Measurements from ENCODE around the gene TOMM40L. TPM values are rescaled to one million over a fixed set of nuclear protein-coding genes. Genes with fewer than 3 reads are reported as not detected.

TOMM40L gene
- total and polyA plus RNA-seq, 8 donors: 9.2 to 15.6 (median 11.1) TPM

- Histone ChIP-seq H3K4me1 (peaks cover 15 to 85% of the 10 kb centered on the region in 2 donors), H3K27me3 (no peaks in the 10 kb centered on the region), H3K36me3 (peaks cover 4 to 69% of the 10 kb centered on the region in 2 donors), H3K27ac (peak overlapping the region; percentile 15 to 44), H3K4me3 (no peak overlapping the region), H3K9me3 (no peaks in the 10 kb centered on the region)
- intact Hi-C loops (cut with DNase I): no loop called here
- ATAC-seq (no peak), DNase-seq (no peak)
- no peak for TF ChIP-seq CTCF (IDR thresholded peaks at IDR 0.05)
Observed at GRCh38 chr1:161206411-161207140, 19.3 kb upstream of the TOMM40L start.

- intact Hi-C loops (cut with DNase I): no loop called here
- no peaks in the 10 kb centered on the region for H3K27me3 ChIP-seq
- no peaks in the 10 kb centered on the region for H3K9me3 ChIP-seq
- DNase-seq: no peak
- H3K4me1 ChIP-seq: peaks cover 12 to 82% of the 10 kb centered on the region in 2 donors
- no peak for TF ChIP-seq CTCF (IDR thresholded peaks at IDR 0.05)
- H3K36me3 ChIP-seq: peaks cover 4 to 75% of the 10 kb centered on the region in 2 donors
- H3K4me3 ChIP-seq: no peak overlapping the region
- ATAC-seq: peak; percentile 11
- peak overlapping the region; percentile 15 to 44 for H3K27ac ChIP-seq
Observed at GRCh38 chr1:161207173-161207572, 18.7 kb upstream of the TOMM40L start.

GRCh38 chr1:161209790-161210409 is 16.0 kb upstream of the TOMM40L start:
- Histone ChIP-seq H3K4me3 (no peak overlapping the region), H3K27ac (peak overlapping the region in 1 of 2 donors; percentile 19), H3K27me3 (no peaks in the 10 kb centered on the region), H3K9me3 (no peaks in the 10 kb centered on the region), H3K36me3 (peaks cover 4 to 95% of the 10 kb centered on the region in 2 donors), H3K4me1 (peaks cover 0 to 71% of the 10 kb centered on the region in 2 donors)
- intact Hi-C loops (cut with DNase I): no loop called here
- TF ChIP-seq CTCF (IDR thresholded peaks at IDR 0.05): peak; percentile 81 to 85
- peak; percentile 96 for ATAC-seq
- DNase-seq: peak in 3 of 4 donors; percentile 70 to 87 (median 82)

- intact Hi-C loops (cut with DNase I): no loop called here
- Histone ChIP-seq H3K9me3 (no peaks in the 10 kb centered on the region), H3K4me1 (peaks cover 0 to 52% of the 10 kb centered on the region in 2 donors), H3K27me3 (no peaks in the 10 kb centered on the region), H3K4me3 (peak overlapping the region in 1 of 2 donors; percentile 63), H3K27ac (peak overlapping the region; percentile 26 to 97), H3K36me3 (peaks cover 3 to 78% of the 10 kb centered on the region in 2 donors)
- no peak for DNase-seq
- peak; percentile 4 for ATAC-seq
- TF ChIP-seq CTCF (IDR thresholded peaks at IDR 0.05): no peak
Observed at GRCh38 chr1:161214369-161214768, 11.5 kb upstream of the TOMM40L start.

GRCh38 chr1:161215076-161215475 is 10.8 kb upstream of the TOMM40L start, which contains the start of gene FCER1G:
Gene FCER1G, plus strand, starts transcription at chr1:161215295. Its CDS starts 27 bp downstream, at chr1:161215322.
- Histone ChIP-seq H3K4me3 (peak within 1 kb of the TSS; percentile 7 to 63), H3K27ac (peak within 1 kb of the TSS; percentile 73 to 97), H3K4me1 (peaks cover 0 to 50% of the 10 kb centered on the region in 2 donors), H3K27me3 (no peaks in the 10 kb centered on the region), H3K36me3 (peaks cover 0 to 78% of the 10 kb centered on the region in 2 donors), H3K9me3 (no peaks in the 10 kb centered on the region)
- ATAC-seq: peak; percentile 65
- intact Hi-C loops (cut with DNase I): no loop called here
- no peak for TF ChIP-seq CTCF (IDR thresholded peaks at IDR 0.05)
- DNase-seq: peak in 2 of 4 donors; percentile 84 to 93
